ENCODE data around the gene LINC00305. TPM values are rescaled to one million over a fixed set of nuclear protein-coding genes. Genes with fewer than 3 reads are reported as not detected.

The LINC00305 gene
- total and polyA plus RNA-seq, 2 experiments from 2014 or later: not detected

DNA sequence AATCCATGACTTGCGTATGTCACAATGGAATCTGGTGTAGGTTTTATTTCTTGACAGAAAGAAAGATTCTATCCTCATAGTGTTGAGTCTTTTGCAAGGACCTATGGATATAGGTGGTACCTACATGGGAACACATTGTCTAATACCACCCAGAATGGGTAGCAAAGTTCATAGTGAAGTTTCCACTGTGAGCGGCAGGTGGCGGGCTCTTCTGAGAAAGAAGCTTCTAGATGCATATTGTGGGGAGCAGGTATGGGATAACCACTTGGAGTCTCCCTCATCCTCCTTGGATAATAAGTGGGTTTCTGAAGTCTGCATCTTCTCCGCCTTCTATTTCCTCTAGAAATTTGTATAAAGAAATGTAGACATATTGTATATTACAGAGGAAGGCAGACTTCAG, 44.9 kb downstream of the LINC00305 start:
- no peaks in the 10 kb centered on the region for H4K20me1 ChIP-seq (ENCODE audit: insufficient read depth)
- DNase-seq: peak; percentile 9
- no peak overlapping the region for H3K27ac ChIP-seq
- H3K9me3 ChIP-seq (ENCODE audit: low read depth): no peaks in the 10 kb centered on the region
- H3K9ac ChIP-seq: no peak overlapping the region
- H3K36me3 ChIP-seq (ENCODE audit: low read depth): no peaks in the 10 kb centered on the region
- no peaks in the 10 kb centered on the region for H3K9me2 ChIP-seq (ENCODE audit: insufficient read depth)
- H3K4me2 ChIP-seq (ENCODE audit: unreplicated experiment): no peak overlapping the region
- no peaks in the 10 kb centered on the region for H3F3A ChIP-seq (ENCODE audit: insufficient read depth)
- H3K27me3 ChIP-seq (replicated peaks; ENCODE audit: insufficient read depth): peaks cover 4% of the 10 kb centered on the region
- 68 to 75% methylated on average over 4 of the region's 4 CpGs for WGBS, 2 experiments (ENCODE audit: low coverage in 1 of 2, low lambda C conversion rate in 2 of 2, missing lambda C conversion rate in 2 of 2)
- no peak for TF ChIP-seq EZH2 (IDR thresholded peaks at IDR 0.05; ENCODE audit: insufficient read depth, poor library complexity, severe bottlenecking)
- no peak for TF ChIP-seq EZH2phosphoT487 (IDR thresholded peaks at IDR 0.05; ENCODE audit: insufficient read depth, low read depth)
- H3K4me1 ChIP-seq (ENCODE audit: insufficient read depth): no peaks in the 10 kb centered on the region
- in situ Hi-C loops (cut with MboI): no loop called here
- H3K79me2 ChIP-seq (ENCODE audit: insufficient read depth): no peaks in the 10 kb centered on the region
- no peak overlapping the region for H2AFZ ChIP-seq
- no peak overlapping the region for H3K4me3 ChIP-seq

DNA sequence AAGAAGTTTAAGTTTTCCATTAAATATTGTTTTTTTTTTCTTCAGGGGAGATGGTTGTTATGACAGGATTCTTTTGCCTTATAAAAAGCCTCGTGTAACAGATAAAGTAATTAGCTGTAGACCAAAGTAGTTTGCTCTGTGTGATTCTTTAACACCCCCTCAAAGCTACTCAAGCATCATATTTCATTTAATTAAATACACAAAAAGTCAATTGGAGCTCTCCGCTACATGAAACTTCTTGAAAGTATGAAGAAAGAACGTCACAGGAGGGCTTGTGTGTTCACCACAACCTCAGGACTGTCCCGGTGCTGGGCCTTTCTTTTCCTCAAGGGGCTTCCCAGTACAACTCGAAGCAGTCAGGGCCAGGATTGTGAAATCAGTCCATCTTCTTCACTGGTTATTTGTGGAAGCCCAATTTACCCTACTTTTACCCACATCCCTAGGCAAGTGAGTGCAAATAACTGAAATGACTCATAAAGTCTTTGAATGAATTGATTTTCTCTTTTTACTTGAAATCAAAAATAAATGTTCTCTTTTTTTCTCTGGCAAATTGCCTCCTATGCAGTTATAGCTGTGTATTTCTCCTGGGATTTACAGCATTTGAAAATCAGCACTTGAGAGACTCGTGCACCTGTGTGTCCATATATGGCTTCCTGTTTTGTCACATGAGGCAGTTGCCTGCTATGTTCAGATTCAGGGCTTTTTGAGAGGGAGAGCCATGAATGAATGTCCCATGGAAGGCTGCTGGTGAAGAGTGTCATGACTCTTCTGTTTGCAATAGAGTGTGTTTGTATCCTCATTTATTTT, 48.6 kb downstream of the LINC00305 start:
- Histone ChIP-seq H3K27ac (no peak overlapping the region), H3K4me3 (no peak overlapping the region), H3K4me1 (ENCODE audit: insufficient read depth) (no peaks in the 10 kb centered on the region), H3K9ac (no peak overlapping the region), H3K9me2 (ENCODE audit: insufficient read depth) (no peaks in the 10 kb centered on the region), H4K20me1 (ENCODE audit: insufficient read depth) (no peaks in the 10 kb centered on the region), H3K27me3 (replicated peaks; ENCODE audit: insufficient read depth) (peaks cover 4% of the 10 kb centered on the region), H3K79me2 (ENCODE audit: insufficient read depth) (no peaks in the 10 kb centered on the region), H3K4me2 (ENCODE audit: unreplicated experiment) (no peak overlapping the region), H2AFZ (no peak overlapping the region), H3K9me3 (ENCODE audit: low read depth) (no peaks in the 10 kb centered on the region), H3F3A (ENCODE audit: insufficient read depth) (no peaks in the 10 kb centered on the region), H3K36me3 (ENCODE audit: low read depth) (no peaks in the 10 kb centered on the region)
- TF ChIP-seq EZH2phosphoT487 (IDR thresholded peaks at IDR 0.05; ENCODE audit: insufficient read depth, low read depth): no peak
- no peak for TF ChIP-seq EZH2 (IDR thresholded peaks at IDR 0.05; ENCODE audit: insufficient read depth, poor library complexity, severe bottlenecking)
- DNase-seq: no peak
- WGBS, 2 experiments (ENCODE audit: low coverage in 1 of 2, low lambda C conversion rate in 2 of 2, missing lambda C conversion rate in 2 of 2): 30 to 32% methylated on average over 6 of the region's 6 CpGs
- in situ Hi-C loops (cut with MboI): no loop called here

DNA sequence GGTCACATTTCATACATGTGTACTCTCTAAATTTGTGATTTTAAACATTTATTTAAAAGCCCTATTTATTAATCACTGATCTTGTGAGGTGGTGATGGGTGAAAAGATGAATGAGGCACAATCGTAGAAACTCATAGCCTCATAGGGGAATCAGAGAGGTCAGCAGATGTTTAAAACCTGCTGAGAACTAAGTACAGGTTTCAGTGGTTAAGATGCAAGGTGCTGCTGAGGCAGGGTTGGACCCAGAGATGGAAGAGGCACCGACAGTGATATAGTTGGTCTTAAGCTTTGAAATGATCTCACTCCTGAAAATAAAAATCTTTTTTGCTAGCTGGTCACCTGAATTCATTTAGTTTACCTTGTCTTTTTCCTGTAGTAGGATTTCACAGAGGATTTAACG, 49.6 kb downstream of the LINC00305 start:
- Histone ChIP-seq H3K4me2 (ENCODE audit: unreplicated experiment) (no peak overlapping the region), H3K27me3 (replicated peaks; ENCODE audit: insufficient read depth) (peaks cover 4% of the 10 kb centered on the region), H3K9me2 (ENCODE audit: insufficient read depth) (no peaks in the 10 kb centered on the region), H4K20me1 (ENCODE audit: insufficient read depth) (no peaks in the 10 kb centered on the region), H3K27ac (no peak overlapping the region), H3K9ac (no peak overlapping the region), H3K36me3 (ENCODE audit: low read depth) (no peaks in the 10 kb centered on the region), H3K4me3 (no peak overlapping the region), H3K79me2 (ENCODE audit: insufficient read depth) (no peaks in the 10 kb centered on the region), H3K9me3 (ENCODE audit: low read depth) (no peaks in the 10 kb centered on the region), H2AFZ (no peak overlapping the region), H3F3A (ENCODE audit: insufficient read depth) (no peaks in the 10 kb centered on the region), H3K4me1 (ENCODE audit: insufficient read depth) (no peaks in the 10 kb centered on the region)
- in situ Hi-C loops (cut with MboI): no loop called here
- no peak for DNase-seq
- TF ChIP-seq EZH2 (IDR thresholded peaks at IDR 0.05; ENCODE audit: insufficient read depth, poor library complexity, severe bottlenecking) (no peak), EZH2phosphoT487 (IDR thresholded peaks at IDR 0.05; ENCODE audit: insufficient read depth, low read depth) (no peak)
- WGBS, 2 experiments (ENCODE audit: low coverage in 1 of 2, low lambda C conversion rate in 2 of 2, missing lambda C conversion rate in 2 of 2): 37 to 54% methylated on average over 3 of the region's 3 CpGs

DNA sequence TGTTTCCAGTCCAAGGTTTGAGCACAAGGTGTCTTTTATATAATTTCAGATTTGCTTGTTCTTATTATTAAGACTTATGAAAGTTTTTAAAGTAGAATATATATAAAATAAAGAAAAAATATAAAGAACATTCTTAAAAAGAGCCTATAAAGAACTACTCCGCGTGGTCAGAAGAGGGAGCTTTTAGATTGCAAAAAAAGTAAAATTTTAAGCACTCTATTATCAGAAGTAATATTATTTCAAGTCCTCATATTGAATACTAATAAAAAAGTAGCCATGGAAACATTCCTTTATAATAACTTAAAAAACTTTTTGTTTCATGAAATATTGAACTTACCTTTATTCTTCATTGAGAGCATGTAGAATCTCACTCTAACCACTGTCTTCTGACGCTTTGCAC, 51.4 kb downstream of the LINC00305 start:
- in situ Hi-C loops (cut with MboI): no loop called here
- Histone ChIP-seq H3K9ac (no peak overlapping the region), H3K9me2 (ENCODE audit: insufficient read depth) (no peaks in the 10 kb centered on the region), H3K4me2 (ENCODE audit: unreplicated experiment) (no peak overlapping the region), H3K36me3 (ENCODE audit: low read depth) (no peaks in the 10 kb centered on the region), H4K20me1 (ENCODE audit: insufficient read depth) (no peaks in the 10 kb centered on the region), H3K4me3 (no peak overlapping the region), H3K27me3 (replicated peaks; ENCODE audit: insufficient read depth) (peaks cover 4% of the 10 kb centered on the region), H3K4me1 (ENCODE audit: insufficient read depth) (no peaks in the 10 kb centered on the region), H2AFZ (no peak overlapping the region), H3F3A (ENCODE audit: insufficient read depth) (no peaks in the 10 kb centered on the region), H3K79me2 (ENCODE audit: insufficient read depth) (no peaks in the 10 kb centered on the region), H3K27ac (no peak overlapping the region), H3K9me3 (ENCODE audit: low read depth) (no peaks in the 10 kb centered on the region)
- peak; percentile 17 for DNase-seq
- WGBS, 2 experiments (ENCODE audit: low coverage in 1 of 2, low lambda C conversion rate in 2 of 2, missing lambda C conversion rate in 2 of 2): 60 to 64% methylated on average over 3 of the region's 3 CpGs
- TF ChIP-seq EZH2 (IDR thresholded peaks at IDR 0.05; ENCODE audit: insufficient read depth, poor library complexity, severe bottlenecking): no peak
- TF ChIP-seq EZH2phosphoT487 (IDR thresholded peaks at IDR 0.05; ENCODE audit: insufficient read depth, low read depth): no peak

All from GM23248 (cell line).